Hematopoietic multipotent progenitor cell treated with erythropoietin and hydrocortisone succinate and interleukin-3 and kit ligand, for 6 days (in vitro differentiated cells): ENCODE results near the gene MAD1L1.
A peak's percentile ranks its signal among the peaks of the same experiment; 100 is the strongest.

Source experiments
- DNase-seq: peaks from one replicate; pipeline ENCODE4 v3.0.0-alpha.2; 2015

Gene MAD1L1

DNA sequence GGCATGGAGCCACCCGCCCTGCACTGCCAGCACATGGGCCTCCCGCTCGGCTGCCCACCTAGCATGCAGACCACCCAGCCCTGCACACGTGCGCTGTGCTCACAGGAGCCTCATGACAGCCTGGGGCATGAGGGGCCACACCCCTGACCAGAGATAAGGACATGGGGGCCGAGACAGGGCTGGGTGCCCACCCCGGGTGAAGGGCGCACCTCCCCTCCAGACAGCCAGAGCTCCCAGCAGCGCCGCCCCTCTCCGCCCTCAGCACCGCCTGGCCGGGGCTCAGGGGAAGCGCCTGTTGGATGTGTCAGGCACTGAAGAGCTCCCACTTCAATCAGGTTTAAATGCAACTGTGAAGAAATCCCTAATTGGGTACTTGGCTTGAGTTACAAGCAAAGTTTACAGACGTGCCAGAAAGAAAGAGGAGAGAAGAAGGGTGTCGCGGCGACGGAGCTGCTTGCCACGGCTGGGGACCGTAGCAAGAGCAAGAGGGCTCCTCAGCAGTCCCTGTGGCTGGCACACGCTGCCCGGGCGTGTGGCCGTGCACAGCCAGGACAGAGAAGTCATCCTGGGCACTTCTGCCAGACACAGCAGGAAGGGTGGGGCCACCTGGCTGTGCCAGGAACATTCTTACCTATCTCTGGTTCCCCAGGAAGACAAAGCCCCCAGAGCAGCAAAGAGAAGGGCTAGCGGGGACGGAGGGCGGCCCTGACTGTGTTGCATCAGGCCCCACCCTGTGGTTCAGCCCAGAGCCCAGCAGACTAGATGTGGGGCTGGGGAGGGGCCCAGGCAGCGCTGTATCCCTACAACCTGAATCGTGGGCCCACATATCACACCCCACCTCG is 315.3 kb downstream of the MAD1L1 start:
- peak; percentile 62 for DNase-seq

DNA sequence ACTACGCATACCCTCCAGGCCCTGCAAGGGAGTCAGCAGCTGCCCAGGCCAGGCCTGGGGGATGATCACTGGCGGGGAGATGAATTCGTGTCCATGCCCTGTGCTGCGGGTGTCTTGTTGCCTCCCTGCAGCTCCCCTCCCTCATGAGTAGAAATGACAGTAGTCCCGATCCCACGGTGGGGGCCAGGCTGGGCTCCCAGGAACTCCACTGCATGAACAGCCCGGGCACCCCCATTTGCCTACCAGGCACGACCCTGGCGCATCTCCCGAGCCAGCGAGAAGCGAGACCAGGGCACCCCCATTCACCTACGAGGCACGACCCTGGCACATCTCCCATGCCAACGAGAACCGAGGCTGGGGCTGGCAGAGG is 316.2 kb downstream of the MAD1L1 start:
- DNase-seq = no peak

GRCh38 chr7:1915956-1916600 is 316.7 kb downstream of the MAD1L1 start:
- DNase-seq = no peak

DNA sequence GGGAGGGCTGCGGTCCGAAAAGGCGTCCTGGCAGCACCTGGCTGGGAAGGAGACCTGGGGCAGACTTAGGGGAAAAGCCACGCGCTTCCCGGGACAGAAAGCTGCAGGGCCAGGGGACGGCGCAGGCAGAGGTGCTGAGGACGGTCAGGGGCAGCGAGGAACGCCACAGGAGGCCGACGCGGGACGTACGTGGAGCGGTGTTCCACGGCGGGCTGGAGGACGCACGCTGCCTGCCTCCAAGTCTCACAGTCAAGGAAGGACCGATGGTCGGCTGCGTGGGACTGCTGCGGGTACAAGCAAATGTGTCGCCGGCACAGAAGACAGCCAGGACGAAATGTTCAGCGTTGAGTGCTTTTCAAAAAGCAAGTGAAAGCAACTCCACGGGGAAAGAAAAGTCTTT is 317.4 kb downstream of the MAD1L1 start:
- DNase-seq = no peak

DNA sequence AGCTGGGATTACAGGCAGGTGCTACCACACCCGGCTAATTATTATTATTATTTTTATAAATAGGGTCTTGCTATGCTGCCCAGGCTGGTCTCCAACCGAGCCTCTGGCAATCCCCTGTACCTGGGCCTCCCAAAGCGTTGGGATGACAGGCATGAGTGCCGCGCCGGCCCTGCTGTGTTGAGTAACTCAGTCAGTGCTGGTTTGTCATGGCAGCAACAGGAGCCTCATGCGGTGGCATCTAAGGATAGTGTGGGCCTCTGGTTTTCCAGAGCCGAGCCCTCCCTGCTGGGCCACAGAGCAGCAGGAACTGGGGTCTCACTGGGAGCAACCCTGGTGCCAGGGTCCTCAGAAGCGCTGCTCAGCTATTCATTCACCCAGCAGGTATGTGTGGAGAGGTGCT is 318.0 kb downstream of the MAD1L1 start:
- no peak for DNase-seq

- no peak for DNase-seq
Measured at GRCh38 chr7:1914321-1914720, 318.4 kb downstream of the MAD1L1 start.

- DNase-seq = no peak
Measured at GRCh38 chr7:1913466-1914282, 319.1 kb downstream of the MAD1L1 start.

DNA sequence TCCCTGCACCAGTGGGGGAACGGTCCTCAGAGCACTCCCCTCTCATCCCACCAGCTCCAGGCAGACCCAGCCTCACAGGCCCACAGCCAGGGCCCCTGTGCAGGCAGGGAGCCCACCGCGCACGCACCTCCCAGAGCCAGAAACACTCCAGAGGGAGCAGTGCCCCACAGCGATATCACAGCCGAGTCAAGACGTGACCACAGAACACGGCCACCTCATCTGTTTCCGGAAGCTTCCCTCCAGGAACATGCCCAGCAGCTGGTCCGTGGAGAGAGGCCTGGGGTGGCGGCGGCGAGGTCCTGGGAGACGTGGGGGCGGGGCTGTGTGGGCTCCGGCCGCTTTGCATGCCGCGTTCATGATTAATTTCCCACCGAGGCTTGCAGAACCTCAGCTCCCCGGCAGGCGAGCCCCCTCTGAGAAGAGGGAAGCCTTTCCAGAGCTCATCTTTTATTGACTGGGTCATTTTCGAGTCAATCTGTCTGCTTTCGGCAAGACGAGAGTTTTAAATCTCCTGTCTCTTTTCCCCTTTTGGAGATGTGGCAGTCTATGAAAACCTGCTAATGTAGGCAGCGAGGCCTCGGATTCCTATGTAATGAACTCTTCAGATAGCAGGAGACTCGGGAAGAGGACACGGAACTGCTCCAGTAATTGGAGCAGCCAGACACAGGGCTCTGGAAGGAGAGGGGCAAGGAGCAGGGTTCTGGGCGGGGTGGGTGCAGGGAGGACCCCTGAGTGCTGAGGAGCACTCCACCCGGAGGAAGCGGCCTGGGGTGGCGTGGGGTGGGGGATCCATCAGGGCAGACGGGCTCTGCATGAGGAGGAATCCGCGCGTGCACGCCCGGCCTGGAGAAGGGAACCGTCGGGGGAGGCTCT is 319.9 kb downstream of the MAD1L1 start:
- DNase-seq = peak; percentile 14

DNA sequence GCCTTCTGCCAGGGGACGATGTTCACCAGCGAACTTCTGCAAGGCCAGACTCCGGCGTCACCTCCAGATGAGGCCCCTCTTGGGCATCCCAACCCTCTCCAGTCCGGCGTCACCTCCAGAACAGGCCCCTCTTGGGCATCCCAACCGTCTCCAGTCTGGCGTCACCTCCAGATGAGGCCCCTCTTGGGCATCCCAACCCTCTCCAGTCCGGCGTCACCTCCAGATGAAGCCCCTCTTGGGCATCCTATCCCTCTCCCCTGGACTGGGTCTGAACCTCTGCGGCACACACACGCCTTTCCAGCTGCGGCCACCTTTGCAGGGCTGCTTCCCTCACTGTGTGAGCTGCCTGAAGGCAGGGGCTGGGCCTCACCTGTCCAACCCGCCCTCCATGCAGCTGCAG is 321.2 kb downstream of the MAD1L1 start:
- no peak for DNase-seq

DNA sequence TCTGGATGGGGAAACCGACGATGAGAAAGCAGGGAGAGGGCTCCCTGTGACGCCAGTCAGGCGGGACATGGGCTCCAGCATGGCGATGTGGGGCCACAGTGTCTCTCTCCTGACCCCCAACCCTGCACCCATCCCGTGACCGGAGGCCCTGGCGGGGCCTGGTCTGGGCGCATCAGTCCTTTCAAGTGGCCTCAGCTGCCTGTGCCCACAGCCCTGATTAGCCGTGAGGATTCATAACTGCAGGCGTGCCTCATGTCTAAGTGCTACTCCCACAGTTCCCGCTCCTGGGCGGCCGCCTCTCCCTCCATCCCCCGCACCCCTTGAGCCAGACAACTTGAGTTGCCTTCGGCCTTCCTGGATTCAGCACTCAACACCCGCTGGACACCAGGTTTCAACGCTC is 321.9 kb downstream of the MAD1L1 start:
- no peak for DNase-seq

DNA sequence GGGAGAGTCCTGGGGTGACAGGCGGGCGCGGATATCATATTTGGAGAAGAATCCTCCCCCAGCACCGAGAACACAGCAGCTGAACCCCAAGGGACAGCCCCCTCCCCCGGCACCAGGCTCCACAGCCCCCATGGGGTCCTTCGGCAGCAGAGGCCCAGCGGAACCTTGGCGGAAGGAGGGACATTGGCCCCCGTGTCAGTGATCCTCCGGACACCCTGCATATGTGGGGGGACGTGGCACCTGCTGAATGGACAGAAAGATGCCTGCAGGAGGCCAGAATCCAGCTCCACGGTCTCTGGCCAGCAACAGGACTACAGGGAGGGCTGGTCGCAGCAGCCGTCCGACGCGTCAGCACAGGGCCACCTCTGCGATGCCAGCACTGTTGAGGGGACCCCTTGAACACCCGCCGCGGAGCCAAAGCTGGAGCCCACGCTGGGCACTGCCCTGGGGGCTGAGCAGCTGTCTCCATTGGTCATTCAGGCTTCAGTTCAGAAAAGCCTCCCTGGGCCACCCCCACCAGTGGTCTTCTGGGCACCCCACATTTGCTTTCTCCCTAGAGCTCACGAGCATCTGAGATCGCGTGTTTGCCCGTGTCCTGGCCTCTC is 322.6 kb downstream of the MAD1L1 start:
- DNase-seq = no peak

GRCh38 chr7:1909476-1909875 is 323.3 kb downstream of the MAD1L1 start:
- DNase-seq = no peak

DNA sequence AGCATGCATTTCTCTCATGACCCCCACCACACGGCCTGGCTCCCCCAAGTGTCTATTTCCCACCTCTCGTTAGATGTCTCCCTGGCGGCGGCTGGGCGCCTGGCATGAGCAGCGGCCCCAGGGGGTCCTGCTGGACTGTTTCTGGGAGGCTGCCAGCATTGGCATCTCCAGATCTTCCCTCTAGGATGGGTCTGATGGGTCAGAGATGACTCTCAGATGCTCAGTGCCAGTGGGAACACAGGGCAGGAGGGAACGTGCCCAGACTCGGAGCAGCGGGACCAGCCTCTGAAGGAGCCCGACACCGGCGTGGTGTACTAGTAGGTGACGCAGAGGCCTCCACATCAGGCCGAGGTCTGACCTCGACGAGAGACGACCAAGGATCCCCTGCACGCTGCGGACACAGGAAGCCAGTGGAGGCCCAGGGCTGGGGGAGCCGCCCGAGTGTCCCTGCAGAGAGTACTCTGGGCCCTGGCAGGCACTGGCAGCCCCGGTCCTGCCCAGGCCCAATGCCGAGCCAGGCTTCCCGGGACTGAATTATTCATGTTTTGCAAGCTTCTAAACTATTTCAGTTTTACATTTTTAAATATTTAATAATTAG is 323.8 kb downstream of the MAD1L1 start:
- no peak for DNase-seq

DNA sequence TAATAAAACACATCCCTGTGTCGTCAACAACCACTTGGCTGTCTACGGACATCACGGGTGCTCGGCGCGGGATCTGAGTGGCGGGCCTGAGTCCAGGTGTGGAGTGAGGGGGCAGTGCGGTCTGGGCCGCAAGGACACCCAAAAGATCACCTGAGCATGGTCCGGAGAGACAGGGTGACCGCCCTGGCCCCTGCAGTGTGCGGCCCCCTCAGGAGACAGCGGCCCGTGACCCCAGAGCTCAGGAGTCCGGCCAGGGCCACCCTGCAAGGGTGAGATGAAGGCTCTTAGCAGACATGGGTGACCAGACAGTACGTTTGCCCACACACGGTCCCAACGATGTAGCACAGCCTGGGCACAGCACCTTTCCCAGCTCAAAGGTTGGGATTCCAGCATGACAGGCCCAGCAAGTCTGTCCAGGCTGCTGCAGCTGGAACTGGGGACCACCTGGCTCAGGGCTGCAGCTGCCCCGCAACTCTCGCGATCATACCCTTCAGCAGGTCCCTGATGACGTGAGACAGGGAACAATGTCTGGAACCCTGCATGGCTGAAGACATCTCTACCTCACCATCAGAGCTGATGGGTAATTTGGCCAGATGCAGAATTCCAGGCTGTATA is 324.9 kb downstream of the MAD1L1 start:
- no peak for DNase-seq

DNA sequence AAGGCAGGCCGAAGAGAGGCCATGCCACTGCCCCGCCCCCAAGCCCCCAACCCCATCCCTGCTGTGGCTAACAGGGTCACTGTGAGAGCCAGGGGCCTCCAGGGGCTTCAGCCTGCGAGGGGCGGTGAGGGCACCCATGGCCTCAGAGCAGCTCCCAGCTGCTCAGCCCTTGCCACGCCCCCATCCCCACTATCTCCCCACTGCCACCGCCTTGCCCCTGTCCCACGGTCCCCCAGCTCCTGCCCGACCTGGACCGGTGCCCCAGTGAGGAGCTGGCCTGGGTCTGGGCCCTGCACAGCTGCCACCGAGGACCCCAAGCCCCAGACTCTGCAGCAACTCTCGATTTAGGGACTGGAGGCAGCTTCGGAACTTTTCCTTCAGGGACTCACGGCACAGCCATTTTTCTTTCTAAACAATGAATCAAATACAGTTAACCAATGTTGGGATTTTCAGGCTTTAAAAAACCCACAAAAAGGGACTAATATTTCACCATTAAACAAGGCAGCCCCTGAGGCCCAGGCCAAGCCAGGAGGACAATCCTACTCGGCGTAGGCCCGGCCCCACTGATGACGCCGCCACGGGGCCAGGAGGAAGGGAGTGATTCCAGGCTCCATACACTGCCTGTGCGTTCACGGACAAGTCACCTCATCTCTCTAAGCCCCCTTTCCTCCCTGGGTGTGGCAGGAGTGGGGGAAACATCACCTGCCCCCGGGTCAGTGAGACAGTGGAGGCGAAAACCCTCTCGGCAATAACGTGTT is 325.6 kb downstream of the MAD1L1 start:
- no peak for DNase-seq

- no peak for DNase-seq
Measured at GRCh38 chr7:1906087-1906830, 326.5 kb downstream of the MAD1L1 start.

DNA sequence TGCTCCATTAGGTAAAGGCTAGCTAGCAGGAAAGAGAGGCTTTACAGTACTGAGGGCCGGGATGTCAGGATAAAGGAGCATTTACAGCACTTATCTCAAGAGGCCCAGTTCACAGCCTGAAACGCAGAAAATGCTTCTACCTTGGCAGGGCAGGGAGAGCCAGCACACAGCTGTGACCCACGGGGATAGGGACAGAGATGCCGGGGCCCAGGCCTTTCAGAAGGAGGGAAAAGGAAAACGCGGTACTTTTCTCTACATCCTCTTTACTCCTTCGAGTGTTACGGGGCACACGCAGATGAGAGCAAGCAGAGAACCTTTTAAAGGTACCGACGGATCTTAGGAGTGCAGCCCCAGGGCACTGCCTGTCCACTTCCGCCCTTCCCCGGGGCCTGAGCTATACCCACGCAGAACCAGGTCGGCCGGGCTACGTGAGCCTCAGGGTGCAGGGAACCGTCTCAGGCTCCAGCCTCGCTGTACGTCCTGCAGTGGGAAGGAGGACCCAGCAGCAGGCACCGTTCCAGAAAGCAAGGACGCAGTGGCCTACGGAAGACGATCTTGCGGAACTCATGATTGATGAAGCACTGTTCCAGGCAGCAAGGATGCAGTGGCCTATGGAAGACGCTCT is 330.4 kb downstream of the MAD1L1 start:
- DNase-seq = no peak

DNA sequence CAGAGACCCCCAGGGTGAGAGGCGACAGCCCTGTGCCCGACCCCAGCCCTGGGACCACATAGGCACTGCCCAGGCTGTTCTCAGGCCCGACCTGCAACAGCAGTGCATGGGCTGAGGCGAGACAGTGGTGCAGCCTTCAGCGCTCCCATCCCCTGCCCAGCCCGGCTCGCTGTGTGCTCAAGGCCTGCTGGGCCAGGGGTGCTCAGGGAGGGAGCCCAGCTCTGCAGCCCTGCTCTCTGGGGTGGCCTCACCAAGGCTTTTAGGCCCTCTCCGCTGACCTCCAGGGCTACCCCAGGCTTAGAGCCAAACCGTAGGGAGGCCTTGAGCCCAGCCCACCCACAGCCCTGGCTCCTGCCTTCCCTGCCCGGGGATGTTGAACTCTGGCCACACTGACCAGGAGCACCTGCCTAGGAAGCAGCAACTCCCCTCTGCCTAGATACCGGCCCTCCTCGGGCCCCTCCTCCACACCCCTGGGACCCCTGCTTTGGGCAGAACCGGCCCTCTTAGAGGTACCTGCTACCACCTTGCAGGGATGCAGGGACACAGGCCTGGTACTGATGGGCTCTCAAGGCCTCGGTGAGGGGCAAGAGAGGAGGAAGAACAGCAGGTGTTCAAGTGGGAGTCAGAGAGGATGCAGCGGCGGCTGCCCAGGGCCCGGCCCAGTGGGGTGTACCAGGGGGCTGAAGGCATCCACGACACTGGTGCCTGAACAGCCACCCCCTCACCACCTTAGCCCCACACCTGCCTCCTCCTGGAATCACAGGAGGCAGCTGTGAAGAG is 331.1 kb downstream of the MAD1L1 start:
- DNase-seq = no peak

DNA sequence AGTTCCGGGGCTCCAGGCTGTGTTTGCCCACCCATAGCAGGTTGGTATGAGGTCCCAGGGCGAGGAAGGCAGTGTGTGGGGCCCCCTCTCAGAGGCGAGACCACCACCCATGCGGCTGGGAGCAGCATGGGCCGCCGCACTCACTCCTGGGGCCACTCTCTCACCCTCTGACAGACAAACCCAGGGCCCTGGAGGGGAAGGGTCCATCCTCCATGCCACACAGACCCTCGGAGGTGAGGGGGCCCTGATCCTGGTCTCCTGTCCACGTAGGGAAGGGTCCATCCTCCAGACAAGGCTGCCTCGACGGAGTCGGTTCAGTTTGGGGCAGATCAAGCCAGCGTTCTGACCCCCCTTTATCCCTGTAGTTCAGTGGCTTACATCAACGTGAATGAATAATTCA is 331.9 kb downstream of the MAD1L1 start:
- no peak for DNase-seq
